ENCODE results near the gene USH1G. TPM values are rescaled to one million over a fixed set of nuclear protein-coding genes. Genes with fewer than 3 reads are reported as not detected.
"Not testable (repeated sequence)": the region's sequence is repeated elsewhere in the genome, so short reads cannot be mapped to it uniquely, and the experiment has no call there.

USH1G gene
- total RNA-seq, 1 experiment from 2014 or later, result 2.7 TPM

DNA sequence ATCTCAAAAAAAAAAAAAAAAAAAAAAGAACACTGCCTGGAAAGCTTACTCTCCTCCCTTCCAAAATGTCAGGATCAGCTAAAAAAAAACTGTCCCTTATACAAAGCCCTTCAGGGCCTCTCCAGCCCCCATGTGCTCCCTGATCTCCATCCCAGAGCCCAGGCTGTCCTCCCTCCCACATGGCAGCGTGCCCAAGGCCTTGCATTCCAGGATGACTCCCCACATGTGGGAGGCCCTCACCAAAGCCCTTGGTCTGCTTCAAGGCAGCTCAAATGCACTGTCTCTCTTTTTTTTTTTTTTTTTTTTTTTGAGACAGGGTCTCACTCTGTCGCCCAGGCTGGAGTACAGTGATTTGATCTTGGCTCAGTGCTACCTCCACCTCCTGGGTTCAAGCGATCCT is 52.5 kb downstream of the USH1G start:
- Histone ChIP-seq H3K79me1 (ENCODE audit: insufficient read depth, low read depth, low read length, poor library complexity, severe bottlenecking) (no peaks in the 10 kb centered on the region), H3K27ac (ENCODE audit: insufficient read length, low read depth, low read length) (no peak overlapping the region), H2BK20ac (ENCODE audit: low read depth, low read length, poor library complexity, severe bottlenecking) (no peak overlapping the region), H4K91ac (ENCODE audit: insufficient read length, low read depth, low read length) (no peak overlapping the region), H2AFZ (ENCODE audit: low read length) (no peak overlapping the region), H4K8ac (replicated peaks; ENCODE audit: insufficient read length, low read depth, low read length) (no peak overlapping the region), H2BK5ac (ENCODE audit: insufficient read length, low read length) (no peak overlapping the region), H3K4me1 (ENCODE audit: insufficient read depth, low read length) (0 out of 2 replicates have a peak, but pooled peaks cover 2% of the 10 kb centered on the region), H2AK5ac (ENCODE audit: insufficient read length, low read length) (no peak overlapping the region), H3K23ac (ENCODE audit: insufficient read length, low read depth, low read length) (no peak overlapping the region), H4K5ac (ENCODE audit: insufficient read length, low read depth, low read length) (no peak overlapping the region), H3K14ac (ENCODE audit: insufficient read depth, low read length) (no peak overlapping the region), H3K4ac (ENCODE audit: low read depth, low read length) (no peak overlapping the region), H3T11ph (ENCODE audit: low read length) (no peak overlapping the region), H3K23me2 (ENCODE audit: insufficient read length, low read depth, low read length, poor library complexity, severe bottlenecking) (peaks cover 12% of the 10 kb centered on the region), H2BK15ac (ENCODE audit: low read depth, low read length) (no peak overlapping the region), H2BK120ac (ENCODE audit: low read depth, low read length, poor library complexity, severe bottlenecking) (no peak overlapping the region), H4K20me1 (ENCODE audit: control insufficient read depth, insufficient read depth, insufficient read length) (no peaks in the 10 kb centered on the region), H3K4me2 (ENCODE audit: insufficient read depth, insufficient read length, low read length) (no peak overlapping the region), H3K9me3 (ENCODE audit: control insufficient read depth, low read depth, low read length) (no peaks in the 10 kb centered on the region), H3K18ac (ENCODE audit: insufficient read length, low read depth, low read length) (no peak overlapping the region), H3K56ac (ENCODE audit: insufficient read length, low read depth, low read length) (no peak overlapping the region), H2BK12ac (ENCODE audit: insufficient read length, low read depth, low read length) (no peak overlapping the region), H3K79me2 (ENCODE audit: insufficient read depth, low read length) (no peaks in the 10 kb centered on the region), H3K9ac (ENCODE audit: extremely low read depth, insufficient read length, low read length) (no peak overlapping the region), H3K27me3 (ENCODE audit: insufficient read depth, low read length) (no peaks in the 10 kb centered on the region)
- Mint-ChIP-seq H3K4me3 (no peak overlapping the region; a peak in 1 of 5 replicates), H3K27me3 (ENCODE audit: low read depth) (no peaks in the 10 kb centered on the region; the same call in 1 of the 2 replicates), H3K9me3 (no peaks in the 10 kb centered on the region), H3K36me3 (ENCODE audit: insufficient read depth in 1 of 3, low read depth in 3 of 3) (peaks cover 0 to 17% (median 13%) of the 10 kb centered on the region in 3 experiments; a peak in 4 of 7 replicates), H3K27ac (peak overlapping the region in 2 of 3 experiments; percentile 23 to 98; a peak in 1 of 7 replicates), H3K4me1 (peaks cover 20 to 25% of the 10 kb centered on the region in 2 experiments)
- DNase-seq, result no peak
- TF ChIP-seq, protein P1, sequence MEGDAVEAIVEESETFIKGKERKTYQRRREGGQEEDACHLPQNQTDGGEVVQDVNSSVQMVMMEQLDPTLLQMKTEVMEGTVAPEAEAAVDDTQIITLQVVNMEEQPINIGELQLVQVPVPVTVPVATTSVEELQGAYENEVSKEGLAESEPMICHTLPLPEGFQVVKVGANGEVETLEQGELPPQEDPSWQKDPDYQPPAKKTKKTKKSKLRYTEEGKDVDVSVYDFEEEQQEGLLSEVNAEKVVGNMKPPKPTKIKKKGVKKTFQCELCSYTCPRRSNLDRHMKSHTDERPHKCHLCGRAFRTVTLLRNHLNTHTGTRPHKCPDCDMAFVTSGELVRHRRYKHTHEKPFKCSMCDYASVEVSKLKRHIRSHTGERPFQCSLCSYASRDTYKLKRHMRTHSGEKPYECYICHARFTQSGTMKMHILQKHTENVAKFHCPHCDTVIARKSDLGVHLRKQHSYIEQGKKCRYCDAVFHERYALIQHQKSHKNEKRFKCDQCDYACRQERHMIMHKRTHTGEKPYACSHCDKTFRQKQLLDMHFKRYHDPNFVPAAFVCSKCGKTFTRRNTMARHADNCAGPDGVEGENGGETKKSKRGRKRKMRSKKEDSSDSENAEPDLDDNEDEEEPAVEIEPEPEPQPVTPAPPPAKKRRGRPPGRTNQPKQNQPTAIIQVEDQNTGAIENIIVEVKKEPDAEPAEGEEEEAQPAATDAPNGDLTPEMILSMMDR (conservative IDR thresholded peaks at IDR 0.05), result no peak
- no CpG with 5 or more reads among the region's 3 CpGs for WGBS (ENCODE audit: extremely low coverage, insufficient read length, low lambda C conversion rate)

DNA sequence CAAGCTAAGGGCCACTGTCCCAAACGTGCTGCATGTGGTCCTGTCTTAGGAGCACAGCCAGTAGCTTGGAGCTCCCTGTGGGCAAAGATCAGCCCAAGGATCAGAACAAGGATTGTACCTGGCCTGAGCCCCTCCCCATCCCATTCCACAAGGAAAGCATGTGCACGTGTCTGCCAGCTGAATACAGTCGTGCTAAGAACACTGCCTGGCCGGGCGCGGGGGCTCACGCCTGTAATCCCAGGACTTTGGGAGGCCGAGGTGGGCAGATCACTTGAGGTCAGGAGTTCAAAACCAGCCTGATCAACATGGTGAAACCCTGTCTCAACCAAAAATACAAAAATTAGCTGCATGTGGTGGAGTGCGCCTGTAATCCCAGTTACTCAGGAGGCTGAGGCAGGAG is 53.0 kb downstream of the USH1G start:
- H3K27me3 ChIP-seq (ENCODE audit: insufficient read depth, low read length); H3K56ac ChIP-seq (ENCODE audit: insufficient read length, low read depth, low read length); H3K9me3 Mint-ChIP-seq; H3K9ac ChIP-seq (ENCODE audit: extremely low read depth, insufficient read length, low read length); H3K79me2 ChIP-seq (ENCODE audit: insufficient read depth, low read length); H3K27me3 Mint-ChIP-seq (ENCODE audit: low read depth); H3K27ac Mint-ChIP-seq; H4K5ac ChIP-seq (ENCODE audit: insufficient read length, low read depth, low read length); H4K8ac ChIP-seq (replicated peaks; ENCODE audit: insufficient read length, low read depth, low read length); H4K20me1 ChIP-seq (ENCODE audit: control insufficient read depth, insufficient read depth, insufficient read length); H3T11ph ChIP-seq (ENCODE audit: low read length); H3K4me2 ChIP-seq (ENCODE audit: insufficient read depth, insufficient read length, low read length); H3K27ac ChIP-seq (ENCODE audit: insufficient read length, low read depth, low read length); H3K4ac ChIP-seq (ENCODE audit: low read depth, low read length); H3K4me1 ChIP-seq (ENCODE audit: insufficient read depth, low read length); H4K91ac ChIP-seq (ENCODE audit: insufficient read length, low read depth, low read length); DNase-seq; H3K4me3 Mint-ChIP-seq; H2BK15ac ChIP-seq (ENCODE audit: low read depth, low read length); H3K18ac ChIP-seq (ENCODE audit: insufficient read length, low read depth, low read length); H3K14ac ChIP-seq (ENCODE audit: insufficient read depth, low read length); H2BK120ac ChIP-seq (ENCODE audit: low read depth, low read length, poor library complexity, severe bottlenecking); H3K23ac ChIP-seq (ENCODE audit: insufficient read length, low read depth, low read length); H2AK5ac ChIP-seq (ENCODE audit: insufficient read length, low read length); H2BK20ac ChIP-seq (ENCODE audit: low read depth, low read length, poor library complexity, severe bottlenecking); H2BK5ac ChIP-seq (ENCODE audit: insufficient read length, low read length); H2AFZ ChIP-seq (ENCODE audit: low read length); H3K9me3 ChIP-seq (ENCODE audit: control insufficient read depth, low read depth, low read length); H3K79me1 ChIP-seq (ENCODE audit: insufficient read depth, low read depth, low read length, poor library complexity, severe bottlenecking); H2BK12ac ChIP-seq (ENCODE audit: insufficient read length, low read depth, low read length): not testable (repeated sequence)
- H3K4me1 Mint-ChIP-seq, result peaks cover 22 to 28% of the 10 kb centered on the region in 2 experiments
- peaks cover 12% of the 10 kb centered on the region for H3K23me2 ChIP-seq (ENCODE audit: insufficient read length, low read depth, low read length, poor library complexity, severe bottlenecking)
- WGBS (ENCODE audit: extremely low coverage, insufficient read length, low lambda C conversion rate), result no CpG with 5 or more reads among the region's 9 CpGs
- H3K36me3 Mint-ChIP-seq (ENCODE audit: insufficient read depth in 1 of 3, low read depth in 3 of 3), result peaks cover 0 to 20% (median 17%) of the 10 kb centered on the region in 3 experiments; a peak in 4 of 7 replicates

Data from H9 (cell line).